IgD-negative memory B cell (primary cell): Measurements from ENCODE around the gene SHPK. TPM values are rescaled to one million over a fixed set of nuclear protein-coding genes. Genes with fewer than 3 reads are reported as not detected.

ENCODE experiments used
- H3K27ac Mint-ChIP-seq, 3 donors: one replicate each; pipeline ENCODE4 v1.8.0; 2020 to 2022; ENCODE audit warnings: mild to moderate bottlenecking in 3 of 3, mixed read lengths in 3 of 3, moderate library complexity in 1 of 3
- H3K27me3 Mint-ChIP-seq: one replicate; pipeline ENCODE4 v1.8.0; 2021; ENCODE audit warnings: mixed read lengths
- H3K36me3 Mint-ChIP-seq: one replicate; pipeline ENCODE4 v1.8.0; 2020; ENCODE audit warnings: mild to moderate bottlenecking, mixed read lengths
- H3K4me1 Mint-ChIP-seq, 3 donors: one replicate each; pipeline ENCODE4 v1.8.0; 2020 to 2022; ENCODE audit warnings: mixed read lengths in 3 of 3, mild to moderate bottlenecking in 1 of 3
- H3K4me3 Mint-ChIP-seq, 4 donors: one replicate each; pipeline ENCODE4 v1.8.0; 2020 to 2022; ENCODE audit warnings: mild to moderate bottlenecking in 4 of 4, mixed read lengths in 4 of 4, moderate library complexity in 3 of 4
- H3K9me3 Mint-ChIP-seq, 3 donors: one replicate each; pipeline ENCODE4 v1.8.0; 2020 to 2021; ENCODE audit warnings: mixed read lengths in 3 of 3, mild to moderate bottlenecking in 1 of 3
- polyA plus RNA-seq: library from polyadenylated mRNA; unstranded; fragments of 300-500 nt; fragmentation: Illumina TruSeq; gene quantifications from one replicate; pipeline ENCODE4 v1.2.3, GENCODE V29; 2021

SHPK gene, protein sequence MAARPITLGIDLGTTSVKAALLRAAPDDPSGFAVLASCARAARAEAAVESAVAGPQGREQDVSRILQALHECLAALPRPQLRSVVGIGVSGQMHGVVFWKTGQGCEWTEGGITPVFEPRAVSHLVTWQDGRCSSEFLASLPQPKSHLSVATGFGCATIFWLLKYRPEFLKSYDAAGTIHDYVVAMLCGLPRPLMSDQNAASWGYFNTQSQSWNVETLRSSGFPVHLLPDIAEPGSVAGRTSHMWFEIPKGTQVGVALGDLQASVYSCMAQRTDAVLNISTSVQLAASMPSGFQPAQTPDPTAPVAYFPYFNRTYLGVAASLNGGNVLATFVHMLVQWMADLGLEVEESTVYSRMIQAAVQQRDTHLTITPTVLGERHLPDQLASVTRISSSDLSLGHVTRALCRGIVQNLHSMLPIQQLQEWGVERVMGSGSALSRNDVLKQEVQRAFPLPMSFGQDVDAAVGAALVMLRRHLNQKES
- polyA plus RNA-seq = 7.0 TPM

DNA sequence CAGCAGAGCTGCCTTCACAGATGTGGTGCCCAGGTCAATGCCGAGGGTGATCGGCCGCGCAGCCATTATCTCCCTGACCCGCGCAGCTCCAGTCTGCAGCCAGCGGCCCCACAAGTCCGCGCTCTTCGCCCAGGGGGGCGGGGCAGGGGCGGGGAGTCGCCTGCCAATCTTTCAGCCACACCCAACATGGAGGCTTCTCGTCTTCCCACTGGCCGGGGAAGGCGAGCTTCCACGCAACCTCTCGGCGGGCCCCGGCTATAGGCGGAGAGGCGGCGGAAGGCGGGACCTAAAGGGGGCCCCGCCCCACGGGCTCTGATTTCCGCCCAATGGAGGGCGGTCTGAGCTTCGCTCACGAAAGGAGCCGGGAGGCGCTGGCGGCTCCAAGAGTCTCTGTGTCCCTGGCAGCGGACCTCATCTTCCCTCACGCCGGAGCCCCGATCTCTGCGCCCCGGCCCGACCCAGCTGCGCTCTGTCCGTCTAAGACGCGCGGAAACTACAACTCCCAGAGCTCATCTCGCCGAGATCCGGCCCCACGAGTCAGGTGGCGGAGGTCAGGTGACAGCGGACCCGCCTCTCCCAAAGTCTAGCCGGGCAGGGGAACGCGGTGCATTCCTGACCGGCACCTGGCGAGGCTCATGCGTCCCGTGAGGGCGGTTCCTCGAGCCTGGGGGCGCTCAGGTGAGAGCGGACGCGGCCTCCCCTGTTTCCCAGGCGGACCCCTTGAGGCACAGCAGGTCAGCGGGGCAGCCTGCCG is at the start of gene SHPK, which contains the start of gene CTNS:
TSS of gene SHPK (minus strand) at position 97 of the 754 bp plus-strand sequence. CDS start at position 66, 31 bp downstream.
TSS of gene CTNS (plus strand) at position 607 of the 754 bp plus-strand sequence. CDS start 3,447 bp downstream, outside the sequence.
- H3K9me3 Mint-ChIP-seq = no peaks in the 10 kb centered on the region
- H3K4me3 Mint-ChIP-seq = peak within 1 kb of the TSS; percentile 97 to 100 (median 98)
- H3K36me3 Mint-ChIP-seq = peaks cover 3% of the 10 kb centered on the region
- no peaks in the 10 kb centered on the region for H3K27me3 Mint-ChIP-seq
- H3K4me1 Mint-ChIP-seq = peaks cover 9 to 16% (median 13%) of the 10 kb centered on the region in 3 donors
- H3K27ac Mint-ChIP-seq = peak within 1 kb of the TSS; percentile 97 to 100 (median 99)

DNA sequence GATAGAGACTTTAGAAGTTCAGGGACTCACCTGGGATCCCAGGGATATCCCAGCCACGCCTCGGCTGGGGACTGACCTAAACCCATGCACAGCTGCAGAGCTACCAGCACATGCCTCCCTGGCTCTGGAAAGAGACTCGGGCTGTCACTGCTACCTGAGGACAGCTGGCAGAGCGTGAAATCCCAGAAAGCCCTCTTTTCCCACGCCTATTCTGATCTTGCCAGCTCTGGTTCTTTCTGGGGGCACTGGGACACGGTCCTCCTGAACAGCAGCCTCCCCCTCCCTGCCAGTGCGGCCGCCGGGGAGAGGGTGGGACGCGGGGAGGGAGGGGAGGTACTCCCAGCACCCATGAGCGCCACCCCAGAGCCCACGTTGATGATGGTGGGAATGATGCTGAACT is 49.1 kb upstream of the SHPK start:
- H3K27me3 Mint-ChIP-seq = no peaks in the 10 kb centered on the region
- H3K27ac Mint-ChIP-seq = peak overlapping the region; percentile 85 to 90 (median 88)

DNA sequence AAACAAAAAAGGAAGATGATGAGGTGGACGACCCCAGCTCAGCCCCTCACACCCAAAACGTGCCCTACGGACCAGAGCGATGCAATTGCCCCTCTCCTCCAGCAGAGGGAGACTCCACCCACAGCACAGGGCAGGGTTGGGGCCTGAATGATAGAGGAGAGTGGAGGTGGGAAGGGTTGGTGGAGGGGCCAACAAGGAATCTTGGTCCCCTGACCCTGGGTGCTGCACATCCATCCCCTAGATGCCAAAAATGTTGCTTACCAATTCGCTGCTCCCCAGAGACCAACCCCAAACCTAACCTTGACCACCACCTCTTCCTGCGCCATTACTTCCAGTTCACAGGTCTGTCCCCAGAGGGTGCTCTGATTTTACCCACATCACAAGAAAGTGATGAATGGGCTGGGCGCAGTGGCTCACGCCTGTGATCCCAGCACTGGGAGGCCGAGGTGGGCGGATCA is 47.0 kb upstream of the SHPK start:
- H3K36me3 Mint-ChIP-seq = peaks cover 10% of the 10 kb centered on the region
- peaks cover 0 to 1% (median 0%) of the 10 kb centered on the region in 3 donors for H3K9me3 Mint-ChIP-seq
- H3K4me1 Mint-ChIP-seq = peaks cover 15 to 20% (median 20%) of the 10 kb centered on the region in 3 donors
- H3K27ac Mint-ChIP-seq = peak overlapping the region; percentile 55 to 90 (median 89)
- peak overlapping the region; percentile 54 to 88 (median 68) for H3K4me3 Mint-ChIP-seq
- no peaks in the 10 kb centered on the region for H3K27me3 Mint-ChIP-seq

More for the DNA sequence above, 49.1 kb upstream of the SHPK start:
- Mint-ChIP-seq H3K9me3 (peaks cover 0 to 3% (median 0%) of the 10 kb centered on the region in 3 donors), H3K36me3 (peaks cover 13% of the 10 kb centered on the region), H3K4me1 (peaks cover 30 to 33% (median 33%) of the 10 kb centered on the region in 3 donors), H3K4me3 (peak overlapping the region in 3 of 4 donors; percentile 54 to 72 (median 70))

DNA sequence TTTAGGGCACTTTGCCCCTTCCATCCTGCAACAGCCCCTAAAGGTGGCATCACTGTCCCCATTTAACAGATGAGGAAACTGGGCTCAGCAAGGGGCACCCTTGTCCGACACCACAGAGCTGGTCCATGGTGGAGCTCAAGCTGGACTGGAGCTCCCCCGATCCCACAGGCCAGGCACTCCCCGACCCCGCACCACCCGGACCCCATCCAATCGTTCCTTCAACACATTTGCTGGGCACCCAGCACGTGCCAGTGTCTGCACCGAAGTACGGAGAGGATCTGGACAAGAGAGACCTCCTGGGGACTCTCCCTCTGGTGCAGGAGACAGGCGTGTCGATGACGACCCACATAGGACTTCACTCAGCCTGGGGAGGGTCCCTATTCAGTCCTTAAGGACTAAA is 46.0 kb upstream of the SHPK start:
- Mint-ChIP-seq H3K36me3 (peaks cover 10% of the 10 kb centered on the region), H3K27me3 (no peaks in the 10 kb centered on the region), H3K9me3 (no peaks in the 10 kb centered on the region), H3K27ac (peak overlapping the region; percentile 39 to 88 (median 71)), H3K4me1 (peaks cover 14 to 18% (median 17%) of the 10 kb centered on the region in 3 donors), H3K4me3 (peak overlapping the region in 2 of 4 donors; percentile 66 to 74)

DNA sequence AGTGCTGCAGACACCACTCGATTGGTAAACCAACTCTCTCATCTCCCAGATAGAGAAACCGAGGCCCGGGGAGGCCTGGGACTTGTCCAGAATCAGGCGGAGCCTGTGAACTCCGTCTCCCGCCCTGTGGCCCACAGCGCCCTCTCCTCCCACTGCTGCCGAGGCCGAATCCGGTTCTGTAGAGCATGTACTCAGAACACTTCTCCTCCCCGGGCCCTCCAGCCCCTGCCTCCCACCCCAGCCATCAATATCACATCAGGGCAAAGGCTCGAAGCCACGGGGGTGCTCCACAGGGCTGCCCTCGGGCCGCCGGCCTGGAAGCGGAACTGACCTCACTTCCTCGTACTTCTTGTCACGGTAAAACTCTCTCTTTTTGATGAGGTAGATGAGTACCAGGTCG is 45.5 kb upstream of the SHPK start:
- H3K27me3 Mint-ChIP-seq = no peaks in the 10 kb centered on the region
- peaks cover 14 to 18% (median 17%) of the 10 kb centered on the region in 3 donors for H3K4me1 Mint-ChIP-seq
- no peaks in the 10 kb centered on the region for H3K9me3 Mint-ChIP-seq
- H3K36me3 Mint-ChIP-seq = peaks cover 10% of the 10 kb centered on the region
- H3K4me3 Mint-ChIP-seq = peak overlapping the region in 2 of 4 donors; percentile 37 to 63
- peak overlapping the region in 2 of 3 donors; percentile 39 to 71 for H3K27ac Mint-ChIP-seq

DNA sequence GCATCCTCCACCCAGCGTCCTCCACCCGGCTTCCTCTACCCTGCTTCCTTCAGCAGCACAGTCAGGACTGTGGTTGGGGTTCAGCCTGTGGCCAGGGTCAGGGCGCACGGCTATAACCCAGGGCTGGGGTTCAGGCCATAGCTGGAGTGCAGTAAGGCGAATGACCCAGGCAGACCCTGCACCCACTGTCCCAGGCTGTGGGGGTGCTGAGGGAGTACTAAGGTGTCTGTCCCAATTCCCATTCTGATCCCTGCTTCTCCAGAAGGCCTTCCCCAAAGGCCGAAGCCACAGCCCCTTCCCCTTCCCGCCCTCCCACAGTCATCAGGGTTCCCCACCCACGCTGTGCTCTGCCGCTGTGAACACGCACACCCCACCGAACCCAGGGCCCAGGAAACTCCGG is 45.0 kb upstream of the SHPK start:
- peaks cover 10% of the 10 kb centered on the region for H3K36me3 Mint-ChIP-seq
- no peaks in the 10 kb centered on the region for H3K27me3 Mint-ChIP-seq
- peaks cover 14 to 21% (median 18%) of the 10 kb centered on the region in 3 donors for H3K4me1 Mint-ChIP-seq
- H3K4me3 Mint-ChIP-seq = no peak overlapping the region
- H3K27ac Mint-ChIP-seq = no peak overlapping the region
- no peaks in the 10 kb centered on the region for H3K9me3 Mint-ChIP-seq

DNA sequence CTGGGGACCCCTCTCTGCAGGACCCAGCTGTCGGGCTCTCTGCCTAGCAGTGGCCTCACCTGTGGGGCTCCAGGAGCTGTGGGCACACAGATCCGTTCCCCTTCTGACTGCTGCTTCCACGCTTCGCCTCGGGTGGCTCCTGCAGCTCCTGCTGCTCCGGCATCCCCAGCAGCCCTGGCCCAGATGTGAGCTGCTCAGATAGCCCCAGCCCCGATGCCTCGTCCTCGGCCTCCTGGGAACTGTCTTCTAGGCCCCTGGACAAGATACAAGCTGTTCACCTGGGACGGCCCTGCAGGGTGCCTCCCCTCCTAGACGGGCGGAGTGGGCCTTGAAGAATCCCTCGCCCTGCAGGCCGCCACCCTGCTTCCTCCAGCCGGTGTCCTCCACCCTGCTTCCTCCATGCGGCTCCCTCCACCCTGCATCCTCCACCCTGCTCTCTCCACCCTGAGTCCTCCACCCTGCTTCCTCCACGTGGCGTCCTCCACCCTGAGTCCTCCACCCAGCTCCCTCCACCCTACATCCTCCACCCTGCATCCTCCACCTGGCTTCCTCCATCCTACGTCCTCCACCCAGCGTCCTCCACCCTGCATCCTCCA is 43.6 kb upstream of the SHPK start:
- Mint-ChIP-seq H3K36me3 (peaks cover 10% of the 10 kb centered on the region), H3K9me3 (no peaks in the 10 kb centered on the region)

DNA sequence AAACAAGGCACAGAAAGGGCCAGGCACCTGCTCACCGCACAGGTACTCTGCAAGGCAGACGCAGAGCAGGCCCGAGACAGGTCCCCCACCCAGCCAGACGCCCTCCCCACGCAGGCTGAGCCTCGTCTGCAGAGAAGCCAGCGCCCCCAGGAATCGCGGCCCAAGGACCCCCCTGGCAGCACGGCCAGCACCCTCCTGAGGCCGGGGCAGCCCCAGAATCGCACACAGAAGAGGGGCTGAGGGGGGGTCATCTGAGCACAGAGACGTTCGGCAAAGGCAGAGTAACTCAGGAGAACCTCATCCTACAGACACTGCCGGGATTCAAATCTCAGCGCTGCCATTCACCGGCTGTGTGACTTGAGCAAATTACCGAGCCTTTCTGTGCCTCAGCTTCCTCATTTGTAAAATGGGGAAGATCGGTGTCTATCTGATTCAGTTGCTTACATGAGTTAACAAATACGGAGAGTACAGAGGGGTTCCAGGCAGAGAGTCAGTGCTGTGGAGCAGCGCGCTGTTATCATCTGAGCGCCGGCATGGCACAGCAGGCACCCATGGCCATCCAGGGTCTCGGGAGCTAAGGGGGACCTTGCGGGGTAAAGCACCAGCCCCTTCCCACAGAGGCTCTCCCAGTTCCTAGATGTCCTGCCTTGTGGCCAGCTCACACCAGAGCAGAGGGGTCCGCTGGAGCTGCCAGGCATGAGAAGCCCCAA is 42.9 kb upstream of the SHPK start:
- Mint-ChIP-seq H3K4me1 (peaks cover 12 to 15% (median 15%) of the 10 kb centered on the region in 3 donors), H3K27ac (peak overlapping the region in 1 of 3 donors; percentile 62), H3K36me3 (peaks cover 10% of the 10 kb centered on the region), H3K4me3 (no peak overlapping the region), H3K27me3 (no peaks in the 10 kb centered on the region), H3K9me3 (no peaks in the 10 kb centered on the region)

More for the DNA sequence above, 43.6 kb upstream of the SHPK start:
- Mint-ChIP-seq H3K4me3 (peak overlapping the region in 1 of 4 donors; percentile 55), H3K27ac (peak overlapping the region in 2 of 3 donors; percentile 62 to 77), H3K4me1 (peaks cover 14 to 22% (median 18%) of the 10 kb centered on the region in 3 donors), H3K27me3 (no peaks in the 10 kb centered on the region)

DNA sequence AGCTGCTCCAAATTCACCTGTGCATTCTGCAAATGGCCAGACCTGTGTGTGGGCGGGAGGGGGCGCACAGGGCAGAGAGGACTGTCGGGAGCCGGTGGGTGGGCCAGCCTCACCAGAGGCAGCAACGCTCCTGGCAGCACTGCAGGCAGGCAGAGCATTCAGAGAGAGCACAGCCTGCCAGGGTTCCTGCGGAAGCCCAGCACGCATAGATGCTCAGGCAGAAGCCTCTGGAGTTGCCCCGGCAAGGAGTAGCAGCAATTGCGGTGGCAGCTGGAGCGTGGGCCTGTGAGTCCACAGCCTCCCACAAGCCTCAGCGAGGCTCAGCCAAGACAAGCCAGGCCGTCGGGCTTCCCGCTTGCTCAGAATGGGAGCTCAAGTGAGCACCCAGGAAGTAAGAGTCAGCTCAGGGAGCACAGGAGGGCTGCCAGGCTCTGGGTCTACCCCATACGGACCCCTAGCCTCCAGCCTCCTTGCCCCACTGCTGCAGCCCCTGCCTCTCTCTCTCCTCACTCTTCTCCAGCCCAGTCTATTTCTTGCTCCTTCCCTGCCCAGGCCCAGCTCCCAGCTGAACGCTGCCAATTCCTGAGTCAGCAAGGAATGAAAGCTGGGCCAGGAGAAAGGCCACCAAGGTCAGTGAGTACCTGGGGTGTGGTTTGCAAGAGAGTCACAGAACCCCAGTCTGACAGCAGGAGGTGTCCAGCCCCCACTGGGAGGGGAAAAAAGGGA is 42.2 kb upstream of the SHPK start:
- peaks cover 7% of the 10 kb centered on the region for H3K36me3 Mint-ChIP-seq
- peak overlapping the region in 1 of 3 donors; percentile 39 for H3K27ac Mint-ChIP-seq
- H3K9me3 Mint-ChIP-seq = no peaks in the 10 kb centered on the region
- H3K4me3 Mint-ChIP-seq = no peak overlapping the region
- H3K4me1 Mint-ChIP-seq = peaks cover 6 to 11% (median 11%) of the 10 kb centered on the region in 3 donors
- H3K27me3 Mint-ChIP-seq = no peaks in the 10 kb centered on the region

DNA sequence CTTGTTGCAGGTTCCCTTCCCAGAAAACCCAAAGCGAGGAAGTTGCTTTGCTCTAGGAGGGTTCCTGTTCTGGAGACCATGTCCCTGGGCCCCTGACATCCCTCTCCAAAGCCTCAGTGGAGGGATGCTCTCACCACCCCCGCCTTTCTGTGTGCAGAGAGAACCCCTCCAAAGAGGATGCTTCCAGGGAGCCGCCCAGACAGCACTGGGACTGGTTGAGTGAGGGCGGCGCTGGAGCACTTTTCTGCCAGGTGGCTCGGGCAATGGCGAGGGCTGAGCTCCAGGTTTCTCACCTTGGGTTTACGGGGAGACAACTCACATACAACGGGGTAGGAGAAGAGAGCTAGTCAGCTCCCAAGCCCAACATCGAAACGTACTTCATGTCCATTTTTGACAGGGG is 39.8 kb upstream of the SHPK start:
- H3K27me3 Mint-ChIP-seq = no peaks in the 10 kb centered on the region
- H3K27ac Mint-ChIP-seq = peak overlapping the region in 2 of 3 donors; percentile 19 to 88
- H3K9me3 Mint-ChIP-seq = no peaks in the 10 kb centered on the region
- H3K4me1 Mint-ChIP-seq = peaks cover 1 to 6% (median 2%) of the 10 kb centered on the region in 3 donors
- H3K36me3 Mint-ChIP-seq = no peaks in the 10 kb centered on the region
- peak overlapping the region in 1 of 4 donors; percentile 38 for H3K4me3 Mint-ChIP-seq

DNA sequence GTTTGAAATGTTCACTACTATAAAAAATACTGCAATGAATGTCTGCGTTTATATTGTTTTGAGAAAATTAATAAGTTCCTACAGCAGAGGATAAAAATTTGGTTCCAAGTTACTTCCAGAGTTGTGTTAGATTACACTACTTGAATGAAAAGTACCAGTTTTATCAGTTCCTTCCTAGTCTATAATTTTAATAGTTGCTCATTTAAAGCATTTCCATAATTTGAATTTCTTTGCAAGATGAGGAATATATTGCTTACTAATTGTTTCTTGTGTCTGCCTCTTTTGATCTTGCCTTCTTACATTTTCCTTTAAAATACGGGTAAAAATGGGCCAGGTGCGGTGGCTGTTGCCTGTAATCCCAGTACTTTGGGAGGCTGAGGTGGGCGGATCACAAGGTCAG is 36.5 kb upstream of the SHPK start:
- peaks cover 9 to 25% (median 11%) of the 10 kb centered on the region in 3 donors for H3K4me1 Mint-ChIP-seq
- H3K9me3 Mint-ChIP-seq = no peaks in the 10 kb centered on the region
- H3K36me3 Mint-ChIP-seq = no peaks in the 10 kb centered on the region
- H3K4me3 Mint-ChIP-seq = peak overlapping the region in 1 of 4 donors; percentile 85
- H3K27ac Mint-ChIP-seq = peak overlapping the region in 1 of 3 donors; percentile 84
- no peaks in the 10 kb centered on the region for H3K27me3 Mint-ChIP-seq

DNA sequence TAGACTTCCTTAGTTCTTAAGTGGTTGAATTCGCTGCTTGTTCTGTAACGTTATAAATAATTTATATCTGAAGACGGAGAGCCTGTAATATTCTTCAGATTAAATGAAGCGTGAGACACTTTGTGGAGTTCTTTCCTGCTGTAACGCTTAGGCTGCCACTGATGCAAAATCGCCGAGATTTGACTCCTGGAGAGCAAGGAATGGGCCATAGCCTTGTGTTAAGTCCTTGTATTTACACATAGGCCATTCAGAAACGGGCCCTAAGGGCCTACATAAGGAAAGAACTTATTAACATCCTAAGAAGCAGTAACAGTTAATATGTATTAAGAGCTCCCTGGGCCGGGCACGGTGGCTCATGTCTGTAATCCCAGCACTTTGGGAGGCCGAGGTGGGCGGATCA is 33.5 kb upstream of the SHPK start:
- no peaks in the 10 kb centered on the region for H3K36me3 Mint-ChIP-seq
- H3K27me3 Mint-ChIP-seq = no peaks in the 10 kb centered on the region
- H3K9me3 Mint-ChIP-seq = no peaks in the 10 kb centered on the region
- peak overlapping the region; percentile 92 to 100 (median 96) for H3K27ac Mint-ChIP-seq
- H3K4me3 Mint-ChIP-seq = peak overlapping the region; percentile 92 to 100 (median 98)
- peaks cover 17 to 25% (median 19%) of the 10 kb centered on the region in 3 donors for H3K4me1 Mint-ChIP-seq

DNA sequence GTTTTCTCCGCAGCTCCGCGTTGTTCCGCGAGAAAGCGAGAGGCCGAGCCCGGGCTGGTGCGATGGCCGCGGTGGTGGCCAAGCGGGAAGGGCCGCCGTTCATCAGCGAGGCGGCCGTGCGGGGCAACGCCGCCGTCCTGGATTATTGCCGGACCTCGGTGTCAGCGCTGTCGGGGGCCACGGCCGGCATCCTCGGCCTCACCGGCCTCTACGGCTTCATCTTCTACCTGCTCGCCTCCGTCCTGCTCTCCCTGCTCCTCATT is 33.0 kb upstream of the SHPK start:
- Mint-ChIP-seq H3K4me1 (peaks cover 17 to 25% (median 19%) of the 10 kb centered on the region in 3 donors), H3K27me3 (no peaks in the 10 kb centered on the region), H3K9me3 (no peaks in the 10 kb centered on the region), H3K4me3 (peak overlapping the region; percentile 92 to 100 (median 98)), H3K36me3 (no peaks in the 10 kb centered on the region), H3K27ac (peak overlapping the region; percentile 92 to 100 (median 96))
